ENCODE results near the gene SLC6A9. TPM values are rescaled to one million over a fixed set of nuclear protein-coding genes. Genes with fewer than 3 reads are reported as not detected.

Gene SLC6A9
- total and polyA plus RNA-seq, 2 experiments from 2014 or later: 14.4 to 20.0 TPM

DNA sequence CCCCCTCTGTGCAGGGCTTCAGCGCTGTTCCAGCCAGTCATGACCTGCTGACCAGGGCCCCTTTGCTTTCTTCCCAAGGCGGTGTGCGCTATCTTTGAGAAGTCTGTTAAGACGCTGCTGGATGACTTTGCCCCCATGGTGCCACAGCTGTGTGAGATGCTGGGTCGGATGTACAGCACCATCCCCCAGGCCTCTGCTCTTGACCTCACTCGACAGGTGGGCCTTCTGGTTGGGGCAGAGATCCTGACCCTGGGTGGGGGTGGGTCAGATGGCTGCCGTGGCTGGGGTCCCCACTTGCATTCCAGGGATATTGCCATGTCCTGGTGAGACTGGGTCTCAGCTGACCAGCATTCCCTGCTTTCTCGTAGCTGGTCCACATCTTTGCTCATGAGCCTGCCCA lies 70.5 kb downstream of the SLC6A9 start (continued):
- TF ChIP-seq ZNF331 (CRISPR knock-in tag; IDR thresholded peaks at IDR 0.05; ENCODE audit: low read depth): no peak
- TF ChIP-seq, protein P1, sequence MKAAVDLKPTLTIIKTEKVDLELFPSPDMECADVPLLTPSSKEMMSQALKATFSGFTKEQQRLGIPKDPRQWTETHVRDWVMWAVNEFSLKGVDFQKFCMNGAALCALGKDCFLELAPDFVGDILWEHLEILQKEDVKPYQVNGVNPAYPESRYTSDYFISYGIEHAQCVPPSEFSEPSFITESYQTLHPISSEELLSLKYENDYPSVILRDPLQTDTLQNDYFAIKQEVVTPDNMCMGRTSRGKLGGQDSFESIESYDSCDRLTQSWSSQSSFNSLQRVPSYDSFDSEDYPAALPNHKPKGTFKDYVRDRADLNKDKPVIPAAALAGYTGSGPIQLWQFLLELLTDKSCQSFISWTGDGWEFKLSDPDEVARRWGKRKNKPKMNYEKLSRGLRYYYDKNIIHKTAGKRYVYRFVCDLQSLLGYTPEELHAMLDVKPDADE (IDR thresholded peaks at IDR 0.05): no peak
- no peak for TF ChIP-seq REST (IDR thresholded peaks at IDR 0.05; ENCODE audit: unreplicated experiment)
- TF ChIP-seq EZH2 (IDR thresholded peaks at IDR 0.05; ENCODE audit: low read depth, unreplicated experiment): no peak

DNA sequence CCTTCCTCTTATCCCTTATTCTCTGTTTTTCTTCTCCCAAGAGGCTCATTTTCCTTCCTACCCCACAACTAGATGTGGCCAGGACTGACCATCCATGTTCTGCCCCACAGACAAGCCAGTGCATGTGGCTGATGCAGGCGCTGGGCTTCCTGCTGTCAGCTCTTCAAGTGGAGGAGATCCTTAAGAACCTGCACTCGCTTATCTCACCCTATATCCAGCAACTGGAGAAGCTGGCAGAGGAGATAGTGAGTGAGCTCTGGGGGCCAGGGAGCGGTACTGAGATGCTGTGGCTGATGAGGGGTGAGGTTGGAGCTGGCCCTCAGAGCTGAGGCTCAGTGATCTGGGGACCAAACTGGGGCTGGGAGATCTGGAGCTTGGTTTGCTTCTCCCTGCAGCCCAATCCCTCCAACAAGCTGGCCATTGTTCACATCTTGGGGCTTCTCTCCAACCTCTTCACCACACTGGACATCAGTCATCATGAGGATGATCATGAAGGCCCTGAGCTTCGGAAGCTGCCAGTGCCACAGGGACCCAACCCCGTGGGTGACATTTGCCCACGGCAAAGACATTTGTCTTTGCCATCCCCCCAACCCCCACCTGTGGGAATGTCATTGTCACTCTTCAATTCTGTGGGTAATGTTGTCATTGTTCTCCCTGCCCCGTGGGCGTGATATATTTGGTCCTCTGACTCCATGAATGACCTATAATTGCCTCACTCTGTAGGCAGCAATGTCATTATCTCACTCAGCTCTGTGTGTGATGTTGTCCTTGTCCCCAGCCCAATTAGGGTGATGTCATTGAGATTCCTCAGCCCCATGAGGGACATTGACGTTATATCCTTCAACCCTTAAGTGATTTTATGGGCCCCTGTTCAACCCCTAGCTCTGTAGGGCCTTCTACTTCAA lies 72.7 kb downstream of the SLC6A9 start:
- no peaks in the 10 kb centered on the region for H4K20me1 ChIP-seq (replicated peaks; ENCODE audit: insufficient read depth)
- H3K4me3 ChIP-seq: no peak overlapping the region
- no peak overlapping the region for H3K27ac ChIP-seq (ENCODE audit: low read depth)
- no peak overlapping the region for H3K4me3 Mint-ChIP-seq
- H3K36me3 Mint-ChIP-seq (ENCODE audit: low read depth): no peaks in the 10 kb centered on the region; the same call in 1 of the 3 replicates
- H3K9me2 ChIP-seq (ENCODE audit: insufficient read depth): no peaks in the 10 kb centered on the region
- peaks cover 12% of the 10 kb centered on the region for H3K27me3 Mint-ChIP-seq (ENCODE audit: insufficient read depth, low read depth, poor library complexity)
- ATAC-seq (no peak), DNase-seq (ENCODE audit: low spot score) (no peak)
- no peaks in the 10 kb centered on the region for H3K36me3 ChIP-seq (ENCODE audit: insufficient read depth)
- H3F3A ChIP-seq (replicated peaks; ENCODE audit: low read depth): no peaks in the 10 kb centered on the region
- peaks cover under 1% of the 10 kb centered on the region for H3K4me1 Mint-ChIP-seq
- no peaks in the 10 kb centered on the region for H3K9me3 Mint-ChIP-seq
- H3K4me1 ChIP-seq (ENCODE audit: insufficient read depth): no peaks in the 10 kb centered on the region
- H3K4me2 ChIP-seq: no peak overlapping the region
- TF ChIP-seq EZH2phosphoT487 (IDR thresholded peaks at IDR 0.05; ENCODE audit: unreplicated experiment): no peak
- TF ChIP-seq EZH2 (IDR thresholded peaks at IDR 0.05; ENCODE audit: low read depth, unreplicated experiment): no peak
- no peak for TF ChIP-seq NANOG (IDR thresholded peaks at IDR 0.05; ENCODE audit: borderline replicate concordance)
- no peak for TF ChIP-seq STAT1 (IDR thresholded peaks at IDR 0.05; ENCODE audit: unreplicated experiment)
- TF ChIP-seq, protein P2, sequence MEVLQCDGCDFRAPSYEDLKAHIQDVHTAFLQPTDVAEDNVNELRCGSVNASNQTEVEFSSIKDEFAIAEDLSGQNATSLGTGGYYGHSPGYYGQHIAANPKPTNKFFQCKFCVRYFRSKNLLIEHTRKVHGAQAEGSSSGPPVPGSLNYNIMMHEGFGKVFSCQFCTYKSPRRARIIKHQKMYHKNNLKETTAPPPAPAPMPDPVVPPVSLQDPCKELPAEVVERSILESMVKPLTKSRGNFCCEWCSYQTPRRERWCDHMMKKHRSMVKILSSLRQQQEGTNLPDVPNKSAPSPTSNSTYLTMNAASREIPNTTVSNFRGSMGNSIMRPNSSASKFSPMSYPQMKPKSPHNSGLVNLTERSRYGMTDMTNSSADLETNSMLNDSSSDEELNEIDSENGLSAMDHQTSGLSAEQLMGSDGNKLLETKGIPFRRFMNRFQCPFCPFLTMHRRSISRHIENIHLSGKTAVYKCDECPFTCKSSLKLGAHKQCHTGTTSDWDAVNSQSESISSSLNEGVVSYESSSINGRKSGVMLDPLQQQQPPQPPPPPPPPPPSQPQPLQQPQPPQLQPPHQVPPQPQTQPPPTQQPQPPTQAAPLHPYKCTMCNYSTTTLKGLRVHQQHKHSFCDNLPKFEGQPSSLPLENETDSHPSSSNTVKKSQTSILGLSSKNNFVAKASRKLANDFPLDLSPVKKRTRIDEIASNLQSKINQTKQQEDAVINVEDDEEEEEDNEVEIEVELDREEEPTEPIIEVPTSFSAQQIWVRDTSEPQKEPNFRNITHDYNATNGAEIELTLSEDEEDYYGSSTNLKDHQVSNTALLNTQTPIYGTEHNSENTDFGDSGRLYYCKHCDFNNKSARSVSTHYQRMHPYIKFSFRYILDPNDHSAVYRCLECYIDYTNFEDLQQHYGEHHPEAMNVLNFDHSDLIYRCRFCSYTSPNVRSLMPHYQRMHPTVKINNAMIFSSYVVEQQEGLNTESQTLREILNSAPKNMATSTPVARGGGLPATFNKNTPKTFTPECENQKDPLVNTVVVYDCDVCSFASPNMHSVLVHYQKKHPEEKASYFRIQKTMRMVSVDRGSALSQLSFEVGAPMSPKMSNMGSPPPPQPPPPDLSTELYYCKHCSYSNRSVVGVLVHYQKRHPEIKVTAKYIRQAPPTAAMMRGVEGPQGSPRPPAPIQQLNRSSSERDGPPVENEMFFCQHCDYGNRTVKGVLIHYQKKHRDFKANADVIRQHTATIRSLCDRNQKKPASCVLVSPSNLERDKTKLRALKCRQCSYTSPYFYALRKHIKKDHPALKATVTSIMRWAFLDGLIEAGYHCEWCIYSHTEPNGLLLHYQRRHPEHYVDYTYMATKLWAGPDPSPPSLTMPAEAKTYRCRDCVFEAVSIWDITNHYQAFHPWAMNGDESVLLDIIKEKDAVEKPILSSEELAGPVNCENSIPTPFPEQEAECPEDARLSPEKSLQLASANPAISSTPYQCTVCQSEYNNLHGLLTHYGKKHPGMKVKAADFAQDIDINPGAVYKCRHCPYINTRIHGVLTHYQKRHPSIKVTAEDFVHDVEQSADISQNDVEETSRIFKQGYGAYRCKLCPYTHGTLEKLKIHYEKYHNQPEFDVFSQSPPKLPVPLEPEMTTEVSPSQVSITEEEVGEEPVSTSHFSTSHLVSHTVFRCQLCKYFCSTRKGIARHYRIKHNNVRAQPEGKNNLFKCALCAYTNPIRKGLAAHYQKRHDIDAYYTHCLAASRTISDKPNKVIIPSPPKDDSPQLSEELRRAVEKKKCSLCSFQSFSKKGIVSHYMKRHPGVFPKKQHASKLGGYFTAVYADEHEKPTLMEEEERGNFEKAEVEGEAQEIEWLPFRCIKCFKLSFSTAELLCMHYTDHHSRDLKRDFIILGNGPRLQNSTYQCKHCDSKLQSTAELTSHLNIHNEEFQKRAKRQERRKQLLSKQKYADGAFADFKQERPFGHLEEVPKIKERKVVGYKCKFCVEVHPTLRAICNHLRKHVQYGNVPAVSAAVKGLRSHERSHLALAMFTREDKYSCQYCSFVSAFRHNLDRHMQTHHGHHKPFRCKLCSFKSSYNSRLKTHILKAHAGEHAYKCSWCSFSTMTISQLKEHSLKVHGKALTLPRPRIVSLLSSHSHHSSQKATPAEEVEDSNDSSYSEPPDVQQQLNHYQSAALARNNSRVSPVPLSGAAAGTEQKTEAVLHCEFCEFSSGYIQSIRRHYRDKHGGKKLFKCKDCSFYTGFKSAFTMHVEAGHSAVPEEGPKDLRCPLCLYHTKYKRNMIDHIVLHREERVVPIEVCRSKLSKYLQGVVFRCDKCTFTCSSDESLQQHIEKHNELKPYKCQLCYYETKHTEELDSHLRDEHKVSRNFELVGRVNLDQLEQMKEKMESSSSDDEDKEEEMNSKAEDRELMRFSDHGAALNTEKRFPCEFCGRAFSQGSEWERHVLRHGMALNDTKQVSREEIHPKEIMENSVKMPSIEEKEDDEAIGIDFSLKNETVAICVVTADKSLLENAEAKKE (CRISPR knock-in tag; IDR thresholded peaks at IDR 0.05): no peak
- no peaks in the 10 kb centered on the region for H3K27me3 ChIP-seq (ENCODE audit: insufficient read depth)
- H2AFZ ChIP-seq: no peak overlapping the region
- H3K27ac Mint-ChIP-seq: no peak overlapping the region
- 0 out of 2 replicates have a peak, but pooled peaks cover under 1% of the 10 kb centered on the region for H3K79me2 ChIP-seq (replicated peaks; ENCODE audit: insufficient read depth)

All from GM23338 (cell line).